ENCODE measurements around the gene KRTDAP.

KRTDAP gene

GRCh38 chr19:35457173-35457572, 33.1 kb downstream of the KRTDAP start:
- TF ChIP-seq GATA2 (IDR thresholded peaks at IDR 0.05; ENCODE audit: low read depth, low read length) (no peak), GATA3 (IDR thresholded peaks at IDR 0.05; ENCODE audit: low read depth, low read length) (no peak)

- TF ChIP-seq GATA2 (IDR thresholded peaks at IDR 0.05; ENCODE audit: low read depth, low read length) = no peak
- no peak for TF ChIP-seq GATA3 (IDR thresholded peaks at IDR 0.05; ENCODE audit: low read depth, low read length)
These were observed 34.6 kb downstream of the KRTDAP start for GRCh38 chr19:35455616-35456201.

GRCh38 chr19:35454663-35455062, 35.6 kb downstream of the KRTDAP start:
- no peak for TF ChIP-seq GATA3 (IDR thresholded peaks at IDR 0.05; ENCODE audit: low read depth, low read length)
- no peak for TF ChIP-seq GATA2 (IDR thresholded peaks at IDR 0.05; ENCODE audit: low read depth, low read length)

GRCh38 chr19:35451338-35452096, 38.7 kb downstream of the KRTDAP start:
- no peak for TF ChIP-seq GATA3 (IDR thresholded peaks at IDR 0.05; ENCODE audit: low read depth, low read length)
- TF ChIP-seq GATA2 (IDR thresholded peaks at IDR 0.05; ENCODE audit: low read depth, low read length) = no peak

- TF ChIP-seq GATA3 (IDR thresholded peaks at IDR 0.05; ENCODE audit: low read depth, low read length) (no peak), GATA2 (IDR thresholded peaks at IDR 0.05; ENCODE audit: low read depth, low read length) (no peak)
These were observed 40.8 kb downstream of the KRTDAP start for GRCh38 chr19:35449359-35450043.

- TF ChIP-seq GATA3 (IDR thresholded peaks at IDR 0.05; ENCODE audit: low read depth, low read length) = no peak
- TF ChIP-seq GATA2 (IDR thresholded peaks at IDR 0.05; ENCODE audit: low read depth, low read length) = no peak
These were observed 42.4 kb downstream of the KRTDAP start, which contains the start of gene FFAR2 for GRCh38 chr19:35447606-35448469. Gene FFAR2 (plus strand): TSS chr19:35448257. CDS start chr19:35449715, 1,458 bp downstream.

GRCh38 chr19:35445826-35446593, 44.3 kb downstream of the KRTDAP start:
- TF ChIP-seq GATA3 (IDR thresholded peaks at IDR 0.05; ENCODE audit: low read depth, low read length) (no peak), GATA2 (IDR thresholded peaks at IDR 0.05; ENCODE audit: low read depth, low read length) (no peak)

GRCh38 chr19:35444735-35445134, 45.5 kb downstream of the KRTDAP start:
- TF ChIP-seq GATA3 (IDR thresholded peaks at IDR 0.05; ENCODE audit: low read depth, low read length) = no peak
- TF ChIP-seq GATA2 (IDR thresholded peaks at IDR 0.05; ENCODE audit: low read depth, low read length) = no peak

GRCh38 chr19:35442091-35442490, 48.2 kb downstream of the KRTDAP start:
- TF ChIP-seq GATA3 (IDR thresholded peaks at IDR 0.05; ENCODE audit: low read depth, low read length) = no peak
- no peak for TF ChIP-seq GATA2 (IDR thresholded peaks at IDR 0.05; ENCODE audit: low read depth, low read length)

GRCh38 chr19:35439921-35440320, 50.3 kb downstream of the KRTDAP start:
- TF ChIP-seq GATA2 (IDR thresholded peaks at IDR 0.05; ENCODE audit: low read depth, low read length) = no peak
- no peak for TF ChIP-seq GATA3 (IDR thresholded peaks at IDR 0.05; ENCODE audit: low read depth, low read length)

GRCh38 chr19:35438527-35438926, 51.7 kb downstream of the KRTDAP start:
- TF ChIP-seq GATA2 (IDR thresholded peaks at IDR 0.05; ENCODE audit: low read depth, low read length) (no peak), GATA3 (IDR thresholded peaks at IDR 0.05; ENCODE audit: low read depth, low read length) (no peak)

- TF ChIP-seq GATA3 (IDR thresholded peaks at IDR 0.05; ENCODE audit: low read depth, low read length) (no peak), GATA2 (IDR thresholded peaks at IDR 0.05; ENCODE audit: low read depth, low read length) (no peak)
These were observed 52.2 kb downstream of the KRTDAP start for GRCh38 chr19:35438096-35438495.

- TF ChIP-seq GATA3 (IDR thresholded peaks at IDR 0.05; ENCODE audit: low read depth, low read length) (no peak), GATA2 (IDR thresholded peaks at IDR 0.05; ENCODE audit: low read depth, low read length) (no peak)
These were observed 52.8 kb downstream of the KRTDAP start for GRCh38 chr19:35437406-35437951.
